HCT116 (cell line): ENCODE measurements around the gene SLC15A5. TPM values are rescaled to one million over a fixed set of nuclear protein-coding genes. Genes with fewer than 3 reads are reported as not detected.

Source experiments
- ATAC-seq: fragments of 200-7000 bp; cut with Tn5 transposase; 2 replicates; pipeline ENCODE4 v1.9.1; 2020; ENCODE audit warnings: mild to moderate bottlenecking, moderate library complexity
- BruUV-seq: library from RNA; stranded (reverse); fragments of 400-500 nt; replicated peaks from 2 replicates; lab custom pipeline; 2021; lab: Mats Ljungman, UMichigan
- CTCF ChIA-PET: fragments of 300-600 bp; sonication (Branson Sonifier 250); formaldehyde crosslinking; loops from one replicate; lab custom pipeline; 2021; ENCODE audit warnings: antibody characterized with exemption; lab: Charles Lee
- POLR2A ChIA-PET: fragments of 300-600, 350-600 bp; sonication (Branson Sonifier 250); formaldehyde crosslinking; loops from one replicate; lab custom pipeline; 2021; ENCODE audit warnings: antibody characterized with exemption; lab: Charles Lee
- RAD21 ChIA-PET, 2 experiments: fragments of 300-600 bp; sonication (Branson Sonifier 250); formaldehyde crosslinking; loops; one replicate each; lab custom pipeline; 2023; ENCODE audit warnings: low total read pairs in 2 of 2; ENCODE audit not compliant: uncharacterized antibody in 2 of 2, unreplicated experiment in 2 of 2, low non-redundant PET in 1 of 2; lab: Charles Lee
- DNase-seq: peaks from one replicate; pipeline ENCODE4 v3.0.0-alpha.2; 2010; ENCODE audit warnings: low read depth, low spot score
- H2AFZ ChIP-seq: fragments of 200-600 bp; shearing (Covaris generic), sonication (generic); 2 replicates; pipeline ENCODE4 v1.6.1; 2017; ENCODE audit warnings: low read depth, mixed run types, mixed read lengths, antibody characterized with exemption, low read length; ENCODE audit not compliant: poor library complexity, severe bottlenecking
- H3K27ac ChIP-seq: 2 replicates; pipeline ENCODE4 v1.5.1; 2012; ENCODE audit warnings: low read depth, low read length
- H3K27me3 ChIP-seq: fragments of 200-600 bp; sonication (generic); 2 replicates; pipeline ENCODE4 v1.6.1; 2016; ENCODE audit warnings: mixed run types, low read length, mixed read lengths; ENCODE audit not compliant: insufficient read depth
- H3K36me3 ChIP-seq, 2 experiments: fragments of 200-500 bp in 1 of 2; fragments of 200-600 bp in 1 of 2; sonication (Bioruptor generic) in 1 of 2; sonication (generic) in 1 of 2; 2 replicates each; pipeline versions ENCODE4 v1.5.1 to v1.6.1; 2014 to 2016; ENCODE audit warnings: low read length in 2 of 2, inconsistent platforms in 1 of 2, mixed read lengths in 1 of 2, mixed run types in 1 of 2; ENCODE audit not compliant: insufficient read depth in 2 of 2, control insufficient read depth in 1 of 2
- H3K4me1 ChIP-seq, 2 experiments: fragments of 200-600 bp in 1 of 2; sonication (generic) in 1 of 2; 2 replicates each; pipeline versions ENCODE4 v1.5.1 to v1.6.1; 2012 to 2017; ENCODE audit warnings: low read length in 2 of 2, inconsistent platforms in 1 of 2, mild to moderate bottlenecking in 1 of 2, mixed read lengths in 1 of 2, mixed run types in 1 of 2, moderate library complexity in 1 of 2; ENCODE audit not compliant: insufficient read depth in 2 of 2, control insufficient read depth in 1 of 2
- H3K4me2 ChIP-seq: fragments of 200-600 bp; sonication (generic); 2 replicates; pipeline ENCODE4 v1.6.1; 2017; ENCODE audit warnings: mixed run types, low read length, mixed read lengths
- H3K4me3 ChIP-seq, 2 experiments: fragments of 200-600 bp in 1 of 2; sonication (generic) in 1 of 2; replicated peaks in 1 of 2; 2 replicates each; pipeline ENCODE4 v1.5.1; 2011 to 2016; ENCODE audit warnings: low read length in 2 of 2, control low read depth in 1 of 2, low read depth in 1 of 2, mild to moderate bottlenecking in 1 of 2, mixed read lengths in 1 of 2, mixed run types in 1 of 2
- H3K79me2 ChIP-seq: fragments of 200-600 bp; sonication (generic); 2 replicates; pipeline ENCODE4 v1.6.1; 2017; ENCODE audit warnings: mild to moderate bottlenecking, mixed run types, low read length, moderate library complexity, mixed read lengths; ENCODE audit not compliant: insufficient read depth
- H3K9ac ChIP-seq: fragments of 200-600 bp; sonication (generic); 2 replicates; pipeline ENCODE4 v1.6.1; 2016; ENCODE audit warnings: low read length, mixed read lengths
- H3K9me2 ChIP-seq: fragments of 200-600 bp; sonication (generic), shearing (Covaris generic); 2 replicates; pipeline ENCODE4 v1.6.1; 2017; ENCODE audit warnings: mixed run types, mild to moderate bottlenecking, moderate library complexity; ENCODE audit not compliant: insufficient read depth
- H3K9me3 ChIP-seq, 2 experiments: fragments of 200-500 bp in 1 of 2; fragments of 200-600 bp in 1 of 2; sonication (Bioruptor generic) in 1 of 2; sonication (generic) in 1 of 2; 2 replicates each; pipeline ENCODE4 v1.6.1; 2014 to 2017; ENCODE audit warnings: low read length in 2 of 2, mixed read lengths in 2 of 2, inconsistent platforms in 1 of 2, low read depth in 1 of 2, mild to moderate bottlenecking in 1 of 2, mixed run types in 1 of 2, moderate library complexity in 1 of 2; ENCODE audit not compliant: control insufficient read depth in 1 of 2, insufficient read depth in 1 of 2
- H4K20me1 ChIP-seq: fragments of 200-600 bp; sonication (generic), shearing (Covaris generic); 2 replicates; pipeline ENCODE4 v1.6.1; 2017; ENCODE audit warnings: mixed run types, mild to moderate bottlenecking, moderate library complexity; ENCODE audit not compliant: insufficient read depth
- CEBPB ChIP-seq: IDR thresholded peaks from 2 replicates; pipeline ENCODE4 v1.6.1; 2012; ENCODE audit warnings: low read depth
- ELF1 ChIP-seq: IDR thresholded peaks from 2 replicates; pipeline ENCODE4 v1.6.1; 2012; ENCODE audit warnings: low read depth, borderline replicate concordance
- EZH2phosphoT487 ChIP-seq: fragments of 200-600 bp; IDR thresholded peaks from 2 replicates; pipeline ENCODE4 v1.6.1; 2018; ENCODE audit warnings: antibody characterized with exemption, borderline replicate concordance
- RAD21 ChIP-seq: IDR thresholded peaks from 2 replicates; pipeline ENCODE4 v1.6.1; 2012; ENCODE audit warnings: low read depth, mild to moderate bottlenecking
- SIN3A ChIP-seq: IDR thresholded peaks from 2 replicates; pipeline ENCODE4 v1.6.1; 2012; ENCODE audit warnings: low read depth
- SP1 ChIP-seq: IDR thresholded peaks from 2 replicates; pipeline ENCODE4 v1.6.1; 2012; ENCODE audit warnings: low read depth
- TCF7L2 ChIP-seq: IDR thresholded peaks from 2 replicates; pipeline ENCODE4 v1.7.0; 2011; ENCODE audit warnings: borderline replicate concordance, inconsistent platforms; ENCODE audit not compliant: insufficient read depth, insufficient read length; ENCODE audit errors: extremely low read depth
- YY1 ChIP-seq: IDR thresholded peaks from 2 replicates; pipeline ENCODE4 v1.6.1; 2011; ENCODE audit warnings: low read length, low read depth, moderate library complexity, mild to moderate bottlenecking; ENCODE audit not compliant: insufficient replicate concordance; ENCODE audit errors: extremely low read depth
- ZFX ChIP-seq: fragments of 450-650 bp; IDR thresholded peaks from 2 replicates; pipeline ENCODE4 v1.6.1; 2017
- intact Hi-C: fragments of 100-400 bp; cut with micrococcal nuclease; formaldehyde crosslinking; loops from 2 replicates; pipeline ENCODE4 v1.10.0; 2022
- total RNA-seq: library from RNA; stranded (reverse); gene quantifications from one replicate; pipeline ENCODE4 v1.2.1, GENCODE V29; 2021; ENCODE audit not compliant: unreplicated experiment
- TF ChIP-seq, protein P1 (sequence below): IDR thresholded peaks from 2 replicates; pipeline ENCODE4 v1.6.1; 2011; ENCODE audit warnings: mild to moderate bottlenecking, low read length, moderate library complexity; ENCODE audit not compliant: insufficient replicate concordance; ENCODE audit errors: extremely low read depth
- TF ChIP-seq, protein P2 (sequence below): IDR thresholded peaks from 2 replicates; pipeline ENCODE4 v1.6.1; 2012

Gene SLC15A5
- total RNA-seq, 1 experiment from 2014 or later, result not detected

DNA sequence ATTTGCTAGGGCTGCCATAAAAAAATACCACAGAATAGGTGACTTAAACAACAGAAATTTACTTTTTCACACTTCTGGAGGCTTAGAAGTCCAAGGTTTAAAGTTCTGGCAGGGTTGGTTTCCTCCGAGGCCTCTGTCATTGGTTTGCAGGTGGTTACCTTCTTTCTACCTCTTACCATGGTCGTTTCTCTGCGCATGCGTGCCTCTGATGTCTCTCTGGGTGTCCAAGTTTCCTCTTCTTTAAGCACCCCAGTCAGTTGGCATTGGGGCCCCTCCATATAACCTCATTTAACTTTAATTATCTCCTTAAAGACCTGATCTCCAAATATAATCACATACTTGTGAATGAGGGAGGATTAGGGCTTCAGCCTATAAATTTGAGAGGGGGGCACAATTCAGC lies 103.2 kb downstream of the SLC15A5 start:
- H3K4me2 ChIP-seq, result no peak overlapping the region
- ChIA-PET CTCF (no interaction called here), RAD21 (no interaction called here), POLR2A (no interaction called here)
- H3K27me3 ChIP-seq, result 0 out of 2 replicates have a peak, but pooled peaks cover 3% of the 10 kb centered on the region
- no peaks in the 10 kb centered on the region for H3K79me2 ChIP-seq
- intact Hi-C loops, result no loop called here
- no peaks in the 10 kb centered on the region for H3K4me1 ChIP-seq
- no peaks in the 10 kb centered on the region for H3K36me3 ChIP-seq
- H4K20me1 ChIP-seq, result no peaks in the 10 kb centered on the region
- no peaks in the 10 kb centered on the region for H3K9me3 ChIP-seq
- H3K27ac ChIP-seq, result no peak overlapping the region
- no peak overlapping the region for H3K9ac ChIP-seq
- TF ChIP-seq SIN3A, result no peak
- TF ChIP-seq, protein P1, sequence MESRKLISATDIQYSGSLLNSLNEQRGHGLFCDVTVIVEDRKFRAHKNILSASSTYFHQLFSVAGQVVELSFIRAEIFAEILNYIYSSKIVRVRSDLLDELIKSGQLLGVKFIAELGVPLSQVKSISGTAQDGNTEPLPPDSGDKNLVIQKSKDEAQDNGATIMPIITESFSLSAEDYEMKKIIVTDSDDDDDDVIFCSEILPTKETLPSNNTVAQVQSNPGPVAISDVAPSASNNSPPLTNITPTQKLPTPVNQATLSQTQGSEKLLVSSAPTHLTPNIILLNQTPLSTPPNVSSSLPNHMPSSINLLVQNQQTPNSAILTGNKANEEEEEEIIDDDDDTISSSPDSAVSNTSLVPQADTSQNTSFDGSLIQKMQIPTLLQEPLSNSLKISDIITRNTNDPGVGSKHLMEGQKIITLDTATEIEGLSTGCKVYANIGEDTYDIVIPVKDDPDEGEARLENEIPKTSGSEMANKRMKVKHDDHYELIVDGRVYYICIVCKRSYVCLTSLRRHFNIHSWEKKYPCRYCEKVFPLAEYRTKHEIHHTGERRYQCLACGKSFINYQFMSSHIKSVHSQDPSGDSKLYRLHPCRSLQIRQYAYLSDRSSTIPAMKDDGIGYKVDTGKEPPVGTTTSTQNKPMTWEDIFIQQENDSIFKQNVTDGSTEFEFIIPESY, result no peak
- H3K9me2 ChIP-seq, result no peaks in the 10 kb centered on the region
- no peak overlapping the region for H3K4me3 ChIP-seq
- ATAC-seq, result no peak
- no TSS peak for BruUV-seq
- DNase-seq, result no peak
- H2AFZ ChIP-seq, result no peak overlapping the region

DNA sequence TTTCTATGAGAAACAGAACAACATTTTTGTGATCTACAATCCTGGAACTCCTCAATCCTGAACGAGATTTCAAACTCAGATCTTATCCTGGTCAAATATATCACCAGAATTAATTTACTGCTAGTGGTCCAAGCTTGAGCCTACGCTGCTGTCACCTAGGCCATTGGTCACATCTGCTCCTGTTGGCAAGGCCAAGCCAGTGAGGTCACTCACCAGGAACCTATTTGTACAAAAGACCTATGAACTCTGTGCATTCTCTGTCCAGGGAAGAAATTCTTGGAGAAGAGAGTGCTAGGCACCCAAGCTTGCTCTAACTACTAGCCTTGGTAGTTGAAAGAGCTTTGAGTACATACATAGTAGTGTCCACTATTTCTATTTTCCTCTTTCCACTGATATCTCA lies 106.1 kb downstream of the SLC15A5 start:
- TF ChIP-seq RAD21 (no peak), TCF7L2 (no peak), CEBPB (no peak), ELF1 (no peak), EZH2phosphoT487 (no peak), ZFX (no peak), SP1 (no peak), YY1 (no peak)
- TF ChIP-seq, protein P2, sequence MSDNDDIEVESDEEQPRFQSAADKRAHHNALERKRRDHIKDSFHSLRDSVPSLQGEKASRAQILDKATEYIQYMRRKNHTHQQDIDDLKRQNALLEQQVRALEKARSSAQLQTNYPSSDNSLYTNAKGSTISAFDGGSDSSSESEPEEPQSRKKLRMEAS, result no peak
- TF ChIP-seq, protein P1, result no peak
- no peaks in the 10 kb centered on the region for H3K79me2 ChIP-seq
- H3K9me3 ChIP-seq, result no peaks in the 10 kb centered on the region
- H3K27me3 ChIP-seq, result 0 out of 2 replicates have a peak, but pooled peaks cover 3% of the 10 kb centered on the region
- ChIA-PET RAD21 (no interaction called here), CTCF (no interaction called here), POLR2A (no interaction called here)
- no peak overlapping the region for H3K27ac ChIP-seq
- BruUV-seq, result no TSS peak
- intact Hi-C loops, result no loop called here
- no peaks in the 10 kb centered on the region for H3K4me1 ChIP-seq
- no peaks in the 10 kb centered on the region for H3K36me3 ChIP-seq
- no peaks in the 10 kb centered on the region for H4K20me1 ChIP-seq
- H3K9me2 ChIP-seq, result no peaks in the 10 kb centered on the region
- no peak for DNase-seq
- no peak overlapping the region for H3K4me2 ChIP-seq
- no peak overlapping the region for H3K9ac ChIP-seq
- H2AFZ ChIP-seq, result no peak overlapping the region
- H3K4me3 ChIP-seq, result no peak overlapping the region
- no peak for ATAC-seq
